Naive thymus-derived CD4-positive, alpha-beta T cell (primary cell): ENCODE results near the gene GLIPR2. TPM values are rescaled to one million over a fixed set of nuclear protein-coding genes. Genes with fewer than 3 reads are reported as not detected.
"Not testable (repeated sequence)": the region's sequence is repeated elsewhere in the genome, so short reads cannot be mapped to it uniquely, and the experiment has no call there.

ENCODE experiments used
- ATAC-seq: fragments of 150-1000 bp; cut with Tn5 transposase; 2 replicates; pipeline ENCODE4 v1.10.0; 2021; ENCODE audit warnings: mild to moderate bottlenecking, moderate library complexity
- CTCF ChIA-PET: fragments of 350-600 bp; sonication (Branson Sonifier 250); formaldehyde crosslinking; loops from one replicate; lab custom pipeline; 2021; ENCODE audit warnings: antibody characterized with exemption; lab: Charles Lee
- POLR2A ChIA-PET: fragments of 350-600 bp; sonication (Branson Sonifier 250); formaldehyde crosslinking; loops from one replicate; lab custom pipeline; 2021; ENCODE audit warnings: antibody characterized with exemption, inconsistent platforms; lab: Charles Lee
- DNase-seq, 9 donors: peaks; one replicate each; pipeline versions ENCODE4 v3.0.0 to v3.0.0-alpha.2; 2020 to 2022; ENCODE audit warnings: mixed read lengths in 1 of 9
- H3K27ac ChIP-seq: one replicate; pipeline ENCODE4 v1.7.0; 2013; ENCODE audit warnings: mild to moderate bottlenecking, low read depth, low read length, moderate library complexity
- H3K27me3 ChIP-seq, 2 donors: one replicate each; pipeline ENCODE4 v1.7.0; 2013; ENCODE audit warnings: low read length in 2 of 2, mild to moderate bottlenecking in 2 of 2, moderate library complexity in 2 of 2; ENCODE audit not compliant: control insufficient read depth in 2 of 2, insufficient read depth in 2 of 2
- H3K36me3 ChIP-seq, 3 experiments: 1 replicate in 2 of 3; 2 replicates in 1 of 3; pipeline ENCODE4 v1.7.0; 2013; ENCODE audit warnings: low read length in 3 of 3, mild to moderate bottlenecking in 3 of 3, moderate library complexity in 1 of 3; ENCODE audit not compliant: insufficient read depth in 3 of 3, control insufficient read depth in 2 of 3
- H3K4me1 ChIP-seq, 2 donors: one replicate each; pipeline ENCODE4 v1.7.0; 2013; ENCODE audit warnings: low read length in 2 of 2, mild to moderate bottlenecking in 2 of 2, moderate library complexity in 1 of 2; ENCODE audit not compliant: control insufficient read depth in 2 of 2, insufficient read depth in 2 of 2
- H3K4me3 ChIP-seq: 2 replicates; pipeline ENCODE4 v1.7.0; 2013; ENCODE audit warnings: mild to moderate bottlenecking, low read length
- H3K9me3 ChIP-seq, 3 experiments: 1 replicate in 2 of 3; 2 replicates in 1 of 3; pipeline ENCODE4 v1.7.0; 2013; ENCODE audit warnings: low read length in 3 of 3; ENCODE audit not compliant: control insufficient read depth in 2 of 3
- H3K27ac Mint-ChIP-seq, 9 donors: one replicate each; pipeline ENCODE4 v1.8.0; 2020 to 2022; ENCODE audit warnings: mixed read lengths in 9 of 9, mild to moderate bottlenecking in 8 of 9, moderate library complexity in 5 of 9, inconsistent platforms in 2 of 9
- H3K27me3 Mint-ChIP-seq, 5 donors: one replicate each; pipeline ENCODE4 v1.8.0; 2021 to 2022; ENCODE audit warnings: mixed read lengths in 5 of 5, mild to moderate bottlenecking in 1 of 5
- H3K36me3 Mint-ChIP-seq, 5 donors: one replicate each; pipeline ENCODE4 v1.8.0; 2020 to 2022; ENCODE audit warnings: mixed read lengths in 5 of 5, mild to moderate bottlenecking in 3 of 5, inconsistent platforms in 1 of 5
- H3K4me1 Mint-ChIP-seq, 7 donors: one replicate each; pipeline ENCODE4 v1.8.0; 2020 to 2022; ENCODE audit warnings: mixed read lengths in 7 of 7, mild to moderate bottlenecking in 3 of 7, inconsistent platforms in 1 of 7
- H3K4me3 Mint-ChIP-seq, 10 donors: one replicate each; pipeline ENCODE4 v1.8.0; 2020 to 2022; ENCODE audit warnings: mild to moderate bottlenecking in 10 of 10, mixed read lengths in 10 of 10, moderate library complexity in 6 of 10, inconsistent platforms in 2 of 10
- H3K9me3 Mint-ChIP-seq, 11 donors: one replicate each; pipeline ENCODE4 v1.8.0; 2020 to 2022; ENCODE audit warnings: mixed read lengths in 11 of 11, mild to moderate bottlenecking in 4 of 11, inconsistent platforms in 1 of 11, moderate library complexity in 1 of 11
- intact Hi-C, 2 donors: fragments of 100-400 bp; cut with micrococcal nuclease; formaldehyde crosslinking; loops; one replicate each; pipeline ENCODE4 v1.15.1; 2023
- polyA plus RNA-seq, 2 donors: library from polyadenylated mRNA; unstranded; fragments of 300-500 nt; fragmentation: Illumina TruSeq; gene quantifications; one replicate each; pipeline ENCODE4 v1.2.3, GENCODE V29; 2021
- total RNA-seq, 6 experiments: library from RNA in 5 of 6; stranded (reverse) in 5 of 6; gene quantifications; 1 replicate in 5 of 6; 2 replicates in 1 of 6; pipeline ENCODE4 v1.2.3 and lab custom pipeline; 2021 to 2026

GLIPR2 gene
- total and polyA plus RNA-seq, 7 experiments from 2014 or later = 7.7 to 74.7 (median 38.8) TPM

DNA sequence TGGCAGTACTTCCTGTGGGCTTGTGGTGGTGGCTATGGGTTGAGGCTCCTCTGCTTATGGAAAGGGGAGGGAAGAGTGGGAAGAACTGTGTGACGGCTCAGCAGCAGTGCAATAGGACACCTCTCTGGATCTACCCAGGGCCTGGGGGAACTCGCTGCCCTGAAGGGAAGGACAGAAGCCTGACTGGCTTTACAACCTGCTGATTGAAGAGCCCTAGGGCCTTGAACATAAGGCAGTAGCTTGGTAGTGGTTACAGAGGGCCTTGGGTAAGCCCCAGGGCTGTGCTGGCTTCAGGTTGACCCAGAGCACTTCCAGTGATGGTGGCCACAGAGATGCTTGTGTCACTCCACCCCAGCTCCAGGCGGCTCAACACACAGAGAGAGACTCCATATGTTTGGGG, 38.2 kb downstream of the GLIPR2 start:
- no peak for ATAC-seq
- H3K27ac Mint-ChIP-seq = no peak overlapping the region
- Histone ChIP-seq H3K9me3 (no peaks in the 10 kb centered on the region), H3K4me3 (no peak overlapping the region), H3K4me1 (no peaks in the 10 kb centered on the region), H3K36me3 (no peaks in the 10 kb centered on the region), H3K27ac (no peak overlapping the region), H3K27me3 (no peaks in the 10 kb centered on the region)
- H3K9me3 Mint-ChIP-seq = peaks cover 0 to under 1% (median 0%) of the 10 kb centered on the region in 11 donors
- peaks cover 0 to 9% (median 0%) of the 10 kb centered on the region in 5 donors for H3K27me3 Mint-ChIP-seq
- H3K36me3 Mint-ChIP-seq = peaks cover 0 to under 1% (median 0%) of the 10 kb centered on the region in 5 donors
- H3K4me3 Mint-ChIP-seq = no peak overlapping the region
- intact Hi-C loops = no loop called here
- DNase-seq = no peak
- H3K4me1 Mint-ChIP-seq = peaks cover 0 to 10% (median 0%) of the 10 kb centered on the region in 7 donors
- ChIA-PET POLR2A (interaction anchor here (0.6 kb wide), 1 partner anchor 50 kb away, joined by 3 read pairs; no protein-coding TSS in a partner anchor), CTCF (no interaction called here)

- not testable (repeated sequence) for H3K27ac Mint-ChIP-seq, H3K36me3 Mint-ChIP-seq
- POLR2A ChIA-PET = interaction anchor here (0.6 kb wide), 1 partner anchor 50 kb away, joined by 3 read pairs; no protein-coding TSS in a partner anchor
Observed at GRCh38 chr9:36175209-36175608, 38.7 kb downstream of the GLIPR2 start.

GRCh38 chr9:36176496-36176895, 40.0 kb downstream of the GLIPR2 start:
- H3K4me1 Mint-ChIP-seq, DNase-seq, H3K36me3 ChIP-seq, intact Hi-C loops, H3K4me3 Mint-ChIP-seq, H3K4me3 ChIP-seq, H3K4me1 ChIP-seq, H3K9me3 ChIP-seq, POLR2A ChIA-PET, H3K27me3 ChIP-seq, H3K9me3 Mint-ChIP-seq, H3K36me3 Mint-ChIP-seq, ATAC-seq, H3K27ac ChIP-seq: not testable (repeated sequence)
- CTCF ChIA-PET = interaction anchor here (1.3 kb wide), 1 partner anchor 10 kb away, joined by 3 read pairs; no protein-coding TSS in a partner anchor
- H3K27me3 Mint-ChIP-seq = peaks cover 0 to 19% (median 0%) of the 10 kb centered on the region in 5 donors
- peak overlapping the region in 1 of 9 donors; percentile 45 for H3K27ac Mint-ChIP-seq

More at GRCh38 chr9:36175209-36175608, 38.7 kb downstream of the GLIPR2 start:
- H3K9me3 Mint-ChIP-seq, intact Hi-C loops, H3K27ac ChIP-seq, H3K4me3 ChIP-seq, H3K36me3 ChIP-seq, DNase-seq, H3K4me1 ChIP-seq, H3K4me3 Mint-ChIP-seq, ATAC-seq, CTCF ChIA-PET, H3K9me3 ChIP-seq, H3K27me3 ChIP-seq, H3K4me1 Mint-ChIP-seq: not testable (repeated sequence)
- H3K27me3 Mint-ChIP-seq = peaks cover 0 to 11% (median 0%) of the 10 kb centered on the region in 5 donors

DNA sequence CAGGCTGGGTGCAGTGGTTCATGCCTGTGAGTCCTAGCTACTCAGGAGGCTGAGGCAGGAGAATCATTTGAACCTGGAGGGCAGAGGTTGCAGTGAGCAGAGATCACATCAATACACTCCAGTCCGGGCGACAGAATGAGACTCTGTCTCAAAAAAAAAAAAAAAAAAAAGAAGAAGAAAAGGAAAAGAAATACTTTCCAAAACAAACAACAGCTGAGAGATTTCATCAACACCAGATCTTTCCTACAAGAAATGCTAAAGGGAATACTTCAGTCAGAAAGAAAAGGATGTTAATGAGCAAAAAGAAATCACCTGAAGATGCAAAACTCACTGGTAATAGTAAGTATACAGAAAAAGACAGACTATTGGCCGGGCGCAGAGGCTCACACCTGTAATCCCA, 41.0 kb downstream of the GLIPR2 start:
- H3K36me3 Mint-ChIP-seq = peaks cover 0 to 3% (median 0%) of the 10 kb centered on the region in 5 donors
- H3K27me3 Mint-ChIP-seq = peaks cover 0 to 19% (median 0%) of the 10 kb centered on the region in 5 donors
- Histone ChIP-seq H3K27me3 (no peaks in the 10 kb centered on the region), H3K4me3 (no peak overlapping the region), H3K4me1 (no peaks in the 10 kb centered on the region), H3K9me3 (no peaks in the 10 kb centered on the region), H3K36me3 (no peaks in the 10 kb centered on the region), H3K27ac (no peak overlapping the region)
- ATAC-seq (no peak), DNase-seq (no peak)
- peaks cover 0 to 2% (median 0%) of the 10 kb centered on the region in 11 donors for H3K9me3 Mint-ChIP-seq
- intact Hi-C loops = no loop called here
- ChIA-PET POLR2A (no interaction called here), CTCF (interaction anchor here (0.7 kb wide), 2 partner anchors 152 to 950 kb away, joined by 3 read pairs; no protein-coding TSS in a partner anchor)
- peak overlapping the region in 1 of 9 donors; percentile 39 for H3K27ac Mint-ChIP-seq
- no peak overlapping the region for H3K4me3 Mint-ChIP-seq
- peaks cover 0 to 10% (median 0%) of the 10 kb centered on the region in 7 donors for H3K4me1 Mint-ChIP-seq

DNA sequence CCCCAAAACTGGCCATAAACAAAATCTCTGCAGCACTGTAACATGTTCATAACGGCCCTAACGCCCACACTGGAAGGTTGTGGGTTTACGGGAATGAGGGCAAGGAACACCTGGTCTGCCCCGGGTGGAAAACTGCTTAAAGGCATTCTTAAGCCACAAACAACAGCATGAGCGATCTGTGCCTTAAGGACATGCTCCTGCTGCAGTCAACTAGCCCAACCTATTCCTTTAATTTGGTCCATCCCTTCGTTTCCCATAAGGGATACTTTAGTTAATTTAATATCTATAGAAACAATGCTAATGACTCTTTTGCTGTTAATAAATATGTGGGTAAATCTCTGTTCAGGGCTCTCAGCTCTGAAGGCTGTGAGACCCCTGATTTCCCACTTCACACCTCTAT, 43.7 kb downstream of the GLIPR2 start:
- H3K27ac Mint-ChIP-seq, H3K9me3 Mint-ChIP-seq, H3K4me3 ChIP-seq, intact Hi-C loops, H3K4me1 ChIP-seq, H3K9me3 ChIP-seq, H3K27me3 ChIP-seq, H3K36me3 ChIP-seq, ATAC-seq, H3K27ac ChIP-seq, H3K4me1 Mint-ChIP-seq, H3K4me3 Mint-ChIP-seq, H3K36me3 Mint-ChIP-seq, DNase-seq, CTCF ChIA-PET: not testable (repeated sequence)
- H3K27me3 Mint-ChIP-seq = peaks cover 0 to 17% (median 0%) of the 10 kb centered on the region in 5 donors
- POLR2A ChIA-PET = interaction anchor here (0.6 to 0.7 kb wide), 2 partner anchors 66 to 342 kb away, joined by 3 to 4 read pairs; no protein-coding TSS in a partner anchor

DNA sequence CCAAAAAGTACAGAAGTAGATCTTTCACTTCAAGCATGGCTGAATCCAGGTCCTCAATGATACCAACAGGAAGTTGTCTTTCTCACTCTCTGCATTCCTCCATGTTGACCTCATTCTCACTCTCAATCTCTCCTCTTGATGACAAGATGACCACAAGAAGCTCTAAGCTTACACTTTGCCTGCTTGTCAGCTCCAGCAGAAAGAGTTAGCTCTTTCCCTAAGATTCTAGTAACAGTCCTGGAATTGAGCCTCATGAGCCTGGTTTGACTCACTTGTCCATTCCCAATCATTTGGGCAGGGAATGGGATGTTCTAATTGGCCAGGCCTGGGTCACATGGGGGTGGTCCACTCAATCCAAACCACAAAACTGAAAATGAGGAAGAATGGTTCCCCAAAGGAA, 50.9 kb downstream of the GLIPR2 start:
- Mint-ChIP-seq H3K9me3 (peaks cover 0 to under 1% (median 0%) of the 10 kb centered on the region in 11 donors), H3K4me3 (no peak overlapping the region), H3K27me3 (no peaks in the 10 kb centered on the region), H3K4me1 (peaks cover 13 to 26% (median 18%) of the 10 kb centered on the region in 7 donors), H3K27ac (peak overlapping the region in 1 of 9 donors; percentile 5), H3K36me3 (peaks cover 0 to 2% (median 0%) of the 10 kb centered on the region in 5 donors)
- H3K36me3 ChIP-seq = peaks cover 0 to 6% (median 0%) of the 10 kb centered on the region in 3 experiments
- H3K27me3 ChIP-seq = no peaks in the 10 kb centered on the region
- CTCF ChIA-PET = interaction anchor here (0.5 kb wide), 1 partner anchor 1531 kb away, joined by 4 read pairs; no protein-coding TSS in a partner anchor
- DNase-seq (no peak), ATAC-seq (no peak)
- intact Hi-C loops = no loop called here
- POLR2A ChIA-PET = interaction anchor here (0.6 kb wide), 1 partner anchor 209 kb away, joined by 3 read pairs; no protein-coding TSS in a partner anchor
- H3K4me1 ChIP-seq = peaks cover 10 to 13% of the 10 kb centered on the region in 2 donors
- H3K9me3 ChIP-seq = no peaks in the 10 kb centered on the region
- no peak overlapping the region for H3K4me3 ChIP-seq
- no peak overlapping the region for H3K27ac ChIP-seq

- DNase-seq = no peak
Observed at GRCh38 chr9:36188212-36188611, 51.7 kb downstream of the GLIPR2 start.

More at GRCh38 chr9:36188212-36188611, 51.7 kb downstream of the GLIPR2 start:
- Histone ChIP-seq H3K9me3 (no peaks in the 10 kb centered on the region), H3K36me3 (peaks cover 0 to 6% (median 0%) of the 10 kb centered on the region in 3 experiments), H3K27ac (no peak overlapping the region), H3K4me3 (no peak overlapping the region), H3K27me3 (no peaks in the 10 kb centered on the region), H3K4me1 (peaks cover 18 to 20% of the 10 kb centered on the region in 2 donors)
- ChIA-PET CTCF (no interaction called here), POLR2A (no interaction called here)
- H3K27me3 Mint-ChIP-seq = no peaks in the 10 kb centered on the region
- no peak for ATAC-seq
- H3K36me3 Mint-ChIP-seq = peaks cover 0 to 7% (median 0%) of the 10 kb centered on the region in 5 donors
- no peaks in the 10 kb centered on the region for H3K9me3 Mint-ChIP-seq
- intact Hi-C loops = no loop called here
- no peak overlapping the region for H3K4me3 Mint-ChIP-seq
- H3K4me1 Mint-ChIP-seq = peaks cover 21 to 34% (median 26%) of the 10 kb centered on the region in 7 donors
- H3K27ac Mint-ChIP-seq = no peak overlapping the region
